ENCODE measurements around the gene PLCD1.

- TF ChIP-seq, protein P1, sequence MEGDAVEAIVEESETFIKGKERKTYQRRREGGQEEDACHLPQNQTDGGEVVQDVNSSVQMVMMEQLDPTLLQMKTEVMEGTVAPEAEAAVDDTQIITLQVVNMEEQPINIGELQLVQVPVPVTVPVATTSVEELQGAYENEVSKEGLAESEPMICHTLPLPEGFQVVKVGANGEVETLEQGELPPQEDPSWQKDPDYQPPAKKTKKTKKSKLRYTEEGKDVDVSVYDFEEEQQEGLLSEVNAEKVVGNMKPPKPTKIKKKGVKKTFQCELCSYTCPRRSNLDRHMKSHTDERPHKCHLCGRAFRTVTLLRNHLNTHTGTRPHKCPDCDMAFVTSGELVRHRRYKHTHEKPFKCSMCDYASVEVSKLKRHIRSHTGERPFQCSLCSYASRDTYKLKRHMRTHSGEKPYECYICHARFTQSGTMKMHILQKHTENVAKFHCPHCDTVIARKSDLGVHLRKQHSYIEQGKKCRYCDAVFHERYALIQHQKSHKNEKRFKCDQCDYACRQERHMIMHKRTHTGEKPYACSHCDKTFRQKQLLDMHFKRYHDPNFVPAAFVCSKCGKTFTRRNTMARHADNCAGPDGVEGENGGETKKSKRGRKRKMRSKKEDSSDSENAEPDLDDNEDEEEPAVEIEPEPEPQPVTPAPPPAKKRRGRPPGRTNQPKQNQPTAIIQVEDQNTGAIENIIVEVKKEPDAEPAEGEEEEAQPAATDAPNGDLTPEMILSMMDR (IDR thresholded peaks at IDR 0.05), result no peak
- no peak for TF ChIP-seq POLR2A (IDR thresholded peaks at IDR 0.05)
These were observed 65.8 kb downstream of the PLCD1 start for GRCh38 chr3:37963635-37964034.

Measured in body of pancreas (tissue), 4 donors.